RWPE1 (cell line): ENCODE measurements around the gene ADCY2.

Source experiments
- CTCF ChIA-PET: fragments of 350-600 bp; sonication (Branson Sonifier 250); formaldehyde crosslinking; extraction: SDS; loops from one replicate; lab custom pipeline; 2021; lab: Yijun Ruan, JAX
- POLR2A ChIA-PET: fragments of 400-600 bp; formaldehyde crosslinking; extraction: SDS; loops from one replicate; lab custom pipeline; 2020; ENCODE audit warnings: antibody characterized with exemption; ENCODE audit not compliant: low non-redundant PET; lab: Yijun Ruan, JAX
- DNase-seq: peaks from one replicate; pipeline ENCODE4 v3.0.0; 2012; ENCODE audit warnings: low spot score
- H3K27ac ChIP-seq: fragments of 450-650 bp; 2 replicates; pipeline ENCODE4 v1.5.1; 2017
- CTCF ChIP-seq: fragments of 450-650 bp; conservative IDR thresholded peaks from 2 replicates; pipeline ENCODE4 v1.5.1; 2017; ENCODE audit warnings: low read depth, mild to moderate bottlenecking

ADCY2 gene

GRCh38 chr5:7753596-7753995 lies 357.7 kb downstream of the ADCY2 start:
- CTCF ChIA-PET = no interaction called here
- no peak for DNase-seq
- no peak overlapping the region for H3K27ac ChIP-seq
- POLR2A ChIA-PET = no interaction called here
- TF ChIP-seq CTCF = no peak

GRCh38 chr5:7754490-7754889 lies 358.6 kb downstream of the ADCY2 start:
- ChIA-PET CTCF (interaction anchor here (0.9 to 1.6 kb wide), 4 partner anchors 8 to 934 kb away, joined by 3 to 7 read pairs (median 4); no protein-coding TSS in a partner anchor), POLR2A (interaction anchor here (0.8 kb wide), 1 partner anchor 1075 kb away, joined by 4 read pairs; no protein-coding TSS in a partner anchor)
- no peak overlapping the region for H3K27ac ChIP-seq
- DNase-seq = no peak
- no peak for TF ChIP-seq CTCF

- TF ChIP-seq CTCF = peak; percentile 69
- no peak overlapping the region for H3K27ac ChIP-seq
- CTCF ChIA-PET = interaction anchor here (0.5 to 1.6 kb wide), 8 partner anchors 9 to 934 kb away, joined by 3 to 7 read pairs (median 3); no protein-coding TSS in a partner anchor
- POLR2A ChIA-PET = interaction anchor here (0.8 kb wide), 1 partner anchor 1074 kb away, joined by 4 read pairs; no protein-coding TSS in a partner anchor
- DNase-seq = peak; percentile 20
Measured at GRCh38 chr5:7754997-7755596, 359.2 kb downstream of the ADCY2 start.

- no peak for DNase-seq
- POLR2A ChIA-PET = no interaction called here
- CTCF ChIA-PET = interaction anchor here (1.1 to 1.6 kb wide), 2 partner anchors 10 to 60 kb away, joined by 4 to 7 read pairs; no protein-coding TSS in a partner anchor
- no peak overlapping the region for H3K27ac ChIP-seq
- no peak for TF ChIP-seq CTCF
Measured at GRCh38 chr5:7755958-7756357, 360.0 kb downstream of the ADCY2 start.

GRCh38 chr5:7756453-7756852 lies 360.5 kb downstream of the ADCY2 start:
- CTCF ChIA-PET = interaction anchor here (0.6 to 0.8 kb wide), 2 partner anchors 10 to 737 kb away, joined by 5 read pairs; no protein-coding TSS in a partner anchor
- DNase-seq = no peak
- POLR2A ChIA-PET = no interaction called here
- TF ChIP-seq CTCF = no peak
- no peak overlapping the region for H3K27ac ChIP-seq

GRCh38 chr5:7759257-7759871 lies 363.4 kb downstream of the ADCY2 start:
- POLR2A ChIA-PET = no interaction called here
- DNase-seq = no peak
- no peak for TF ChIP-seq CTCF
- H3K27ac ChIP-seq = no peak overlapping the region
- CTCF ChIA-PET = no interaction called here
